Measurements from ENCODE around the gene RILP. TPM values are rescaled to one million over a fixed set of nuclear protein-coding genes. Genes with fewer than 3 reads are reported as not detected.

RILP gene
- total and polyA plus RNA-seq, 10 of the 15 experiments (the other 5 are each of a cell fraction or from before 2014, with no cell fraction given), result 0.60 to 6.1 (median 3.3) TPM; not detected in 1

DNA sequence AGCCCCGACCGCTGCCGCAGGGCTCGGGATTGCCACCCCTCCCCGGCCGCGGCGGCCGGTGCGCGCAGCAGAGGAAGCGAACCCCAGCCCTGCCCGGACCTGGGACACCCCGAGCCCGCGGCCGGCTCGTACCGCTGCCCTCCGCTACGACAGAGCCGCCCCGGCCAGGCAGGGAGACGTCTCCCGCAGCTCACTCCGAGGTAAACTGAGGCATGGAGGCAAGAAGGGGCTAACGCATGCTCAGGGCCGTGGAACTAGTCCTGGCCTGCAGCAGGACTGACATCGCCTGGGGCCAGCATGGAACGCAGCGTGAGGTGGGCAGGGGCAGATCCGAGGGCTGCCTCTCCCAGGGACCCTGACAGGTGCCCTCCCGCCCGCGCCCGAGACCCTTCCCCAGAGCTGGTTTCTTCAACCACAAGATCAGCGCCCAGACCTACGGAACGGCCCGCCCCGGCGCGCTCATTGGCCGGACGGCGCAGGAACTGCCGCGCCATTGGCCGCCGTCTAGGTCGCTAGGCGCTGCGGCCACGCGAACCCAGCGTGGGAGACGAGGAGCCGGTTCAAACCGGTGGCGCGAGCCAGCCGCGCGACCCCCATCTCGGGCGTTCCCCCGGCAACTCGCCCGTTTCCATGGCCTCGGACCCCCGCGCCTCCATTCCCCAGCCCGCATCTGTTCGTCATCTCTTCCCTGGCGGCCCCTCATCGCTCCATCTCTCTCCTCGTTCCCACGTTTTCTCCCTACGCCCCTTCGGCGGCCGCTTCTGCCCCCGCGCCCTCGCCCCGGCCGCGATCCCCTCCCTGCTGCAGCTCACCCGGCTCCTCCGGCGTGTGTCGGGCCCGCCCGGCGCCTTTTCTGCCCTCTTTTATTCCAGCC is 21.4 kb downstream of the RILP start, which contains the start of gene SLC43A2:
TSS of gene SLC43A2 (minus strand) at position 853 of the 874 bp plus-strand sequence. CDS start 960 bp downstream, outside the sequence.
- in situ Hi-C loops (cut with MboI) (loop anchor here (10.0 kb wide), 1 partner anchor 53 kb away; no protein-coding TSS in a partner anchor), intact Hi-C loops (cut with micrococcal nuclease; ENCODE audit: unreplicated experiment) (loop anchor here (1.0 to 5.0 kb wide), 3 partner anchors 21 to 51 kb away; no protein-coding TSS in a partner anchor)
- no peak for DNase-seq (ENCODE audit: low read depth, low spot score)
- ChIA-PET SMC1A (ENCODE audit: uncharacterized antibody, unreplicated experiment) (interaction anchor here (0.6 to 5.4 kb wide), 9 partner anchors 21 to 267 kb away, joined by 3 to 107 read pairs (median 5); partner anchors contain the start of gene INPP5K), CTCF (interaction anchor here (0.6 to 9.9 kb wide), 14 partner anchors 18 to 369 kb away, joined by 3 to 380 read pairs (median 13); partner anchors contain the start of gene INPP5K), RAD21 (ENCODE audit: unreplicated experiment) (interaction anchor here (0.6 to 10.0 kb wide), 12 partner anchors 10 to 367 kb away, joined by 3 to 317 read pairs (median 8); partner anchors contain the start of genes INPP5K, PITPNA and RILP), POLR2A (interaction anchor here (0.6 to 6.0 kb wide), 8 partner anchors 16 to 62 kb away, joined by 3 to 56 read pairs (median 5); no protein-coding TSS in a partner anchor)
- FAIRE-seq, result peak; percentile 78
- WGBS (ENCODE audit: insufficient coverage, insufficient replicate concordance, low lambda C conversion rate, missing lambda C conversion rate), result 1% methylated on average over 75 of the region's 95 CpGs
- H3K27ac ChIP-seq (ENCODE audit: control insufficient read depth, insufficient read depth), result peak within 1 kb of the TSS; percentile 87
- peak within 1 kb of the TSS; percentile 100 for H3K4me2 ChIP-seq (ENCODE audit: control insufficient read depth, insufficient read depth)
- ATAC-seq, result peak; percentile 83
- no TSS peak for BruUV-seq (replicated peaks)
- peaks cover 6% of the 10 kb centered on the region for H3K79me2 ChIP-seq (ENCODE audit: control insufficient read depth, insufficient read depth, low read length)
- peak within 1 kb of the TSS; percentile 66 for H3K9ac ChIP-seq (ENCODE audit: control insufficient read depth, insufficient read depth, low read length)
- peak within 1 kb of the TSS; percentile 88 for H3K4me3 ChIP-seq
- peaks cover 42% of the 10 kb centered on the region for H3K4me1 ChIP-seq (ENCODE audit: control insufficient read depth, insufficient read depth, low read length)
- H3K27me3 ChIP-seq (replicated peaks in 1 of 2; ENCODE audit: control insufficient read depth in 2 of 2, insufficient read depth in 2 of 2, low read length in 1 of 2), result no peaks in the 10 kb centered on the region
- H3K36me3 ChIP-seq (ENCODE audit: control insufficient read depth in 2 of 2, insufficient read depth in 2 of 2, low read length in 1 of 2), result no peaks in the 10 kb centered on the region
- peak within 1 kb of the TSS; percentile 79 for H2AFZ ChIP-seq (ENCODE audit: control insufficient read depth, low read depth, low read length)
- no peaks in the 10 kb centered on the region for H3K9me3 ChIP-seq (replicated peaks; ENCODE audit: control insufficient read depth, insufficient read depth, low read length)
- H4K20me1 ChIP-seq (ENCODE audit: control insufficient read depth, insufficient read depth), result no peaks in the 10 kb centered on the region
- TF ChIP-seq DPF2 (IDR thresholded peaks at IDR 0.05), result peak; percentile 68; the same call in 1 of the 2 replicates
- TF ChIP-seq RB1 (IDR thresholded peaks at IDR 0.05; ENCODE audit: borderline replicate concordance), result 0 out of 2 replicates have a peak, but pooled peaks have one; percentile 16
- TF ChIP-seq, protein P1, sequence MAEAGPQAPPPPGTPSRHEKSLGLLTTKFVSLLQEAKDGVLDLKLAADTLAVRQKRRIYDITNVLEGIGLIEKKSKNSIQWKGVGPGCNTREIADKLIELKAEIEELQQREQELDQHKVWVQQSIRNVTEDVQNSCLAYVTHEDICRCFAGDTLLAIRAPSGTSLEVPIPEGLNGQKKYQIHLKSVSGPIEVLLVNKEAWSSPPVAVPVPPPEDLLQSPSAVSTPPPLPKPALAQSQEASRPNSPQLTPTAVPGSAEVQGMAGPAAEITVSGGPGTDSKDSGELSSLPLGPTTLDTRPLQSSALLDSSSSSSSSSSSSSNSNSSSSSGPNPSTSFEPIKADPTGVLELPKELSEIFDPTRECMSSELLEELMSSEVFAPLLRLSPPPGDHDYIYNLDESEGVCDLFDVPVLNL (IDR thresholded peaks at IDR 0.05; ENCODE audit: low read depth, low read length), result peak; percentile 86
- no peak for TF ChIP-seq RBBP5 (conservative IDR thresholded peaks at IDR 0.05)
- peak; percentile 96 for TF ChIP-seq NFYB (IDR thresholded peaks at IDR 0.05; ENCODE audit: insufficient read depth, low read depth, low read length)
- no peak for TF ChIP-seq SMAD5 (IDR thresholded peaks at IDR 0.05; ENCODE audit: low read depth)
- 0 out of 2 replicates have a peak, but pooled peaks have one; percentile 50 for TF ChIP-seq SMARCA5 (IDR thresholded peaks at IDR 0.05)
- TF ChIP-seq IKZF2 (IDR thresholded peaks at IDR 0.05), result no peak
- TF ChIP-seq PML (IDR thresholded peaks at IDR 0.05; ENCODE audit: low read length), result no peak
- TF ChIP-seq BHLHE40 (IDR thresholded peaks at IDR 0.05; ENCODE audit: borderline replicate concordance in 1 of 2, low read depth in 2 of 2, low read length in 1 of 2), result peak in 1 of 2 experiments; percentile 30; a peak in 1 of 4 replicates
- TF ChIP-seq, protein P2, sequence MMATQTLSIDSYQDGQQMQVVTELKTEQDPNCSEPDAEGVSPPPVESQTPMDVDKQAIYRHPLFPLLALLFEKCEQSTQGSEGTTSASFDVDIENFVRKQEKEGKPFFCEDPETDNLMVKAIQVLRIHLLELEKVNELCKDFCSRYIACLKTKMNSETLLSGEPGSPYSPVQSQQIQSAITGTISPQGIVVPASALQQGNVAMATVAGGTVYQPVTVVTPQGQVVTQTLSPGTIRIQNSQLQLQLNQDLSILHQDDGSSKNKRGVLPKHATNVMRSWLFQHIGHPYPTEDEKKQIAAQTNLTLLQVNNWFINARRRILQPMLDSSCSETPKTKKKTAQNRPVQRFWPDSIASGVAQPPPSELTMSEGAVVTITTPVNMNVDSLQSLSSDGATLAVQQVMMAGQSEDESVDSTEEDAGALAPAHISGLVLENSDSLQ (IDR thresholded peaks at IDR 0.05), result peak; percentile 47
- peak; percentile 53 for TF ChIP-seq IKZF1 (conservative IDR thresholded peaks at IDR 0.05)
- TF ChIP-seq EGR1 (IDR thresholded peaks at IDR 0.05; ENCODE audit: borderline replicate concordance in 1 of 2, low read depth in 2 of 2, low read length in 2 of 2), result peak in 1 of 2 experiments; percentile 43; a peak in 1 of 3 replicates
- no peak for TF ChIP-seq MEF2A (IDR thresholded peaks at IDR 0.05; ENCODE audit: insufficient read depth, low read depth, low read length)
- TF ChIP-seq RUNX3 (IDR thresholded peaks at IDR 0.05; ENCODE audit: low read length), result peak; percentile 67
- TF ChIP-seq NBN (IDR thresholded peaks at IDR 0.05), result 0 out of 2 replicates have a peak, but pooled peaks have one; percentile 72
- TF ChIP-seq MTA3 (IDR thresholded peaks at IDR 0.05; ENCODE audit: borderline replicate concordance, low read length), result no peak
- TF ChIP-seq CBFB (IDR thresholded peaks at IDR 0.05; ENCODE audit: low read depth), result 0 out of 2 replicates have a peak, but pooled peaks have one; percentile 40
- TF ChIP-seq LARP7 (IDR thresholded peaks at IDR 0.05), result peak; percentile 74; the same call in 1 of the 2 replicates
- TF ChIP-seq POLR2AphosphoS5 (IDR thresholded peaks at IDR 0.05; ENCODE audit: low read length), result peak; percentile 75
- TF ChIP-seq, protein P3, sequence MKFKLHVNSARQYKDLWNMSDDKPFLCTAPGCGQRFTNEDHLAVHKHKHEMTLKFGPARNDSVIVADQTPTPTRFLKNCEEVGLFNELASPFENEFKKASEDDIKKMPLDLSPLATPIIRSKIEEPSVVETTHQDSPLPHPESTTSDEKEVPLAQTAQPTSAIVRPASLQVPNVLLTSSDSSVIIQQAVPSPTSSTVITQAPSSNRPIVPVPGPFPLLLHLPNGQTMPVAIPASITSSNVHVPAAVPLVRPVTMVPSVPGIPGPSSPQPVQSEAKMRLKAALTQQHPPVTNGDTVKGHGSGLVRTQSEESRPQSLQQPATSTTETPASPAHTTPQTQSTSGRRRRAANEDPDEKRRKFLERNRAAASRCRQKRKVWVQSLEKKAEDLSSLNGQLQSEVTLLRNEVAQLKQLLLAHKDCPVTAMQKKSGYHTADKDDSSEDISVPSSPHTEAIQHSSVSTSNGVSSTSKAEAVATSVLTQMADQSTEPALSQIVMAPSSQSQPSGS (IDR thresholded peaks at IDR 0.05; ENCODE audit: low read length), result no peak

All from GM12878 (cell line).